Nephron (organoid): ENCODE measurements around the gene SLC16A5.
A peak's percentile ranks its signal among the peaks of the same experiment; 100 is the strongest.

ENCODE experiments used
- H3K27ac Mint-ChIP-seq, 3 experiments: 2 replicates each; pipeline ENCODE4 v1.8.0; 2020; ENCODE audit warnings: mixed read lengths in 3 of 3, mild to moderate bottlenecking in 2 of 3, moderate library complexity in 1 of 3
- H3K27me3 Mint-ChIP-seq: 2 replicates; pipeline ENCODE4 v1.8.0; 2021; ENCODE audit warnings: low read depth, mild to moderate bottlenecking, moderate library complexity, mixed read lengths
- H3K36me3 Mint-ChIP-seq: 2 replicates; pipeline ENCODE4 v1.8.0; 2020; ENCODE audit warnings: low read depth, mixed read lengths
- H3K4me1 Mint-ChIP-seq: 2 replicates; pipeline ENCODE4 v1.8.0; 2020; ENCODE audit warnings: mixed read lengths
- H3K4me3 Mint-ChIP-seq, 3 experiments: 2 replicates each; pipeline ENCODE4 v1.8.0; 2020; ENCODE audit warnings: mild to moderate bottlenecking in 3 of 3, mixed read lengths in 3 of 3, moderate library complexity in 2 of 3
- H3K9me3 Mint-ChIP-seq: 2 replicates; pipeline ENCODE4 v1.8.0; 2020; ENCODE audit warnings: mixed read lengths
- CTCF ChIP-seq, 3 experiments: fragments of 200-600 bp; sonication (generic); IDR thresholded peaks; one replicate each; pipeline ENCODE4 v1.5.0; 2021; ENCODE audit warnings: antibody characterized with exemption in 3 of 3; ENCODE audit not compliant: unreplicated experiment in 3 of 3

SLC16A5 gene

GRCh38 chr17:75109407-75110233, 21.9 kb downstream of the SLC16A5 start, which contains the start of gene ARMC7:
TSS of gene ARMC7 (plus strand) at chr17:75109969. CDS start at chr17:75110289, 320 bp downstream.
- TF ChIP-seq CTCF (IDR thresholded peaks at IDR 0.05; ENCODE audit: unreplicated experiment in 3 of 3), result no peak
- peak within 1 kb of the TSS in 1 of 3 experiments; percentile 43 for H3K27ac Mint-ChIP-seq
- peak within 1 kb of the TSS; percentile 87 to 91 (median 90) for H3K4me3 Mint-ChIP-seq
- H3K27me3 Mint-ChIP-seq, result peaks cover 18% of the 10 kb centered on the region
- peaks cover 31% of the 10 kb centered on the region for H3K4me1 Mint-ChIP-seq
- peaks cover 17% of the 10 kb centered on the region for H3K36me3 Mint-ChIP-seq
- H3K9me3 Mint-ChIP-seq, result no peaks in the 10 kb centered on the region

GRCh38 chr17:75110234-75110937, 22.6 kb downstream of the SLC16A5 start:
- Mint-ChIP-seq H3K27me3 (peaks cover 18% of the 10 kb centered on the region), H3K36me3 (peaks cover 16% of the 10 kb centered on the region), H3K27ac (peak overlapping the region in 1 of 3 experiments; percentile 43), H3K4me3 (peak overlapping the region; percentile 87 to 90 (median 89)), H3K9me3 (no peaks in the 10 kb centered on the region), H3K4me1 (peaks cover 34% of the 10 kb centered on the region)
- no peak for TF ChIP-seq CTCF (IDR thresholded peaks at IDR 0.05; ENCODE audit: unreplicated experiment in 3 of 3)

GRCh38 chr17:75111777-75112335, 24.1 kb downstream of the SLC16A5 start:
- TF ChIP-seq CTCF (IDR thresholded peaks at IDR 0.05; ENCODE audit: unreplicated experiment in 3 of 3), result no peak
- H3K36me3 Mint-ChIP-seq, result peaks cover 12% of the 10 kb centered on the region
- H3K27ac Mint-ChIP-seq, result no peak overlapping the region
- H3K9me3 Mint-ChIP-seq, result no peaks in the 10 kb centered on the region
- peak overlapping the region; percentile 29 to 74 (median 55) for H3K4me3 Mint-ChIP-seq
- peaks cover 8% of the 10 kb centered on the region for H3K27me3 Mint-ChIP-seq
- H3K4me1 Mint-ChIP-seq, result peaks cover 27% of the 10 kb centered on the region

GRCh38 chr17:75113798-75114551, 26.2 kb downstream of the SLC16A5 start:
- Mint-ChIP-seq H3K27me3 (peaks cover under 1% of the 10 kb centered on the region), H3K27ac (peak overlapping the region; percentile 68 to 80 (median 78)), H3K4me3 (peak overlapping the region; percentile 64 to 68 (median 67)), H3K4me1 (peaks cover 27% of the 10 kb centered on the region), H3K9me3 (no peaks in the 10 kb centered on the region), H3K36me3 (peaks cover 19% of the 10 kb centered on the region)
- TF ChIP-seq CTCF (IDR thresholded peaks at IDR 0.05; ENCODE audit: unreplicated experiment in 3 of 3), result peak; percentile 91 to 93 (median 92)

- no peak for TF ChIP-seq CTCF (IDR thresholded peaks at IDR 0.05; ENCODE audit: unreplicated experiment in 3 of 3)
- H3K27ac Mint-ChIP-seq, result peak overlapping the region; percentile 68 to 80 (median 78)
- peak overlapping the region; percentile 64 to 68 (median 67) for H3K4me3 Mint-ChIP-seq
- peaks cover 22% of the 10 kb centered on the region for H3K36me3 Mint-ChIP-seq
- no peaks in the 10 kb centered on the region for H3K27me3 Mint-ChIP-seq
- H3K4me1 Mint-ChIP-seq, result peaks cover 27% of the 10 kb centered on the region
- H3K9me3 Mint-ChIP-seq, result no peaks in the 10 kb centered on the region
Measured at GRCh38 chr17:75114552-75115314, 27.0 kb downstream of the SLC16A5 start.
